ENCODE results near the gene ANKRD30B. TPM values are rescaled to one million over a fixed set of nuclear protein-coding genes. Genes with fewer than 3 reads are reported as not detected.
"Not testable (repeated sequence)": the region's sequence is repeated elsewhere in the genome, so short reads cannot be mapped to it uniquely, and the experiment has no call there.

ANKRD30B gene
- total and polyA plus RNA-seq, 2 of the 8 experiments (the other 6 are each of a cell fraction or from before 2014, with no cell fraction given), result not detected

GRCh38 chr18:14721569-14721968 is 26.4 kb upstream of the ANKRD30B start:
- H2AK5ac ChIP-seq (ENCODE audit: low read depth, low read length); H2BK5ac ChIP-seq (ENCODE audit: low read depth, low read length); H2BK20ac ChIP-seq (ENCODE audit: low read length); H4K5ac ChIP-seq (ENCODE audit: insufficient read length, low read depth, low read length); H3K79me1 ChIP-seq (ENCODE audit: low read depth, low read length); DNase-seq (ENCODE audit: low read depth in 1 of 2, low spot score in 2 of 2); H3K23me2 ChIP-seq (ENCODE audit: low read depth, low read length); H3K9me3 ChIP-seq (ENCODE audit: insufficient read depth in 2 of 2, low read depth in 1 of 2, low read length in 1 of 2); H2AFZ ChIP-seq (ENCODE audit: low read length); H3K4me1 ChIP-seq (replicated peaks in 1 of 4; ENCODE audit: control insufficient read depth in 3 of 4, insufficient read depth in 4 of 4, low read length in 3 of 4); H3K23ac ChIP-seq (ENCODE audit: insufficient read length); H3K36me3 ChIP-seq (ENCODE audit: control insufficient read depth in 2 of 4, insufficient read depth in 4 of 4, low read length in 3 of 4); H4K91ac ChIP-seq (replicated peaks; ENCODE audit: insufficient read length, low read length); FAIRE-seq; H2BK12ac ChIP-seq (ENCODE audit: low read depth, low read length); H4K8ac ChIP-seq (ENCODE audit: extremely low read depth, insufficient read depth, low read length); H3K14ac ChIP-seq (ENCODE audit: insufficient read length); H3K27me3 ChIP-seq (replicated peaks in 1 of 4; ENCODE audit: control insufficient read depth in 3 of 4, extremely low read depth in 1 of 4, insufficient read depth in 3 of 4, low read length in 3 of 4); H3K4me3 ChIP-seq (ENCODE audit: extremely low read depth in 1 of 4, insufficient read depth in 2 of 4, low read depth in 3 of 4, low read length in 4 of 4); H3K4me2 ChIP-seq (ENCODE audit: insufficient read depth in 1 of 2, low read depth in 2 of 2, low read length in 2 of 2); CTCF ChIA-PET (ENCODE audit: partially characterized antibody); H3K18ac ChIP-seq (ENCODE audit: extremely low read depth, low read length); H3K56ac ChIP-seq (replicated peaks; ENCODE audit: insufficient read length, low read depth, low read length); POLR2A ChIA-PET (ENCODE audit: partially characterized antibody); H3K4ac ChIP-seq (replicated peaks; ENCODE audit: insufficient read length, low read depth, low read length); H2BK15ac ChIP-seq (ENCODE audit: low read length); H3K27ac ChIP-seq (ENCODE audit: low read depth, low read length); H3K9ac ChIP-seq (replicated peaks in 1 of 4; ENCODE audit: extremely low read depth in 1 of 4, low read depth in 3 of 4, low read length in 3 of 4); H4K20me1 ChIP-seq (replicated peaks in 1 of 2; ENCODE audit: control insufficient read depth in 1 of 2, insufficient read depth in 2 of 2, low read length in 2 of 2); H2BK120ac ChIP-seq (replicated peaks; ENCODE audit: low read depth, low read length); H3K79me2 ChIP-seq (ENCODE audit: control insufficient read depth in 1 of 2, insufficient read depth in 2 of 2, low read length in 2 of 2): not testable (repeated sequence)

GRCh38 chr18:14739056-14739455 is 8.9 kb upstream of the ANKRD30B start:
- H2BK12ac ChIP-seq (ENCODE audit: low read depth, low read length); H3K4ac ChIP-seq (replicated peaks; ENCODE audit: insufficient read length, low read depth, low read length); H4K5ac ChIP-seq (ENCODE audit: insufficient read length, low read depth, low read length); H3K23ac ChIP-seq (ENCODE audit: insufficient read length); H2BK15ac ChIP-seq (ENCODE audit: low read length); H4K8ac ChIP-seq (ENCODE audit: extremely low read depth, insufficient read depth, low read length); H4K91ac ChIP-seq (replicated peaks; ENCODE audit: insufficient read length, low read length); FAIRE-seq; H3K79me2 ChIP-seq (ENCODE audit: control insufficient read depth in 1 of 2, insufficient read depth in 2 of 2, low read length in 2 of 2); H3K4me3 ChIP-seq (ENCODE audit: extremely low read depth in 1 of 4, insufficient read depth in 2 of 4, low read depth in 3 of 4, low read length in 4 of 4); H2AFZ ChIP-seq (ENCODE audit: low read length); H3K4me1 ChIP-seq (replicated peaks in 1 of 4; ENCODE audit: control insufficient read depth in 3 of 4, insufficient read depth in 4 of 4, low read length in 3 of 4); H3K14ac ChIP-seq (ENCODE audit: insufficient read length); H2BK5ac ChIP-seq (ENCODE audit: low read depth, low read length); H3K23me2 ChIP-seq (ENCODE audit: low read depth, low read length); H3K4me2 ChIP-seq (ENCODE audit: insufficient read depth in 1 of 2, low read depth in 2 of 2, low read length in 2 of 2); H3K27ac ChIP-seq (ENCODE audit: low read depth, low read length); H3K56ac ChIP-seq (replicated peaks; ENCODE audit: insufficient read length, low read depth, low read length); H3K18ac ChIP-seq (ENCODE audit: extremely low read depth, low read length); POLR2A ChIA-PET (ENCODE audit: partially characterized antibody); CTCF ChIA-PET (ENCODE audit: partially characterized antibody); DNase-seq (ENCODE audit: low read depth in 1 of 2, low spot score in 2 of 2); H2BK120ac ChIP-seq (replicated peaks; ENCODE audit: low read depth, low read length); H2AK5ac ChIP-seq (ENCODE audit: low read depth, low read length); H4K20me1 ChIP-seq (replicated peaks in 1 of 2; ENCODE audit: control insufficient read depth in 1 of 2, insufficient read depth in 2 of 2, low read length in 2 of 2); H3K27me3 ChIP-seq (replicated peaks in 1 of 4; ENCODE audit: control insufficient read depth in 3 of 4, extremely low read depth in 1 of 4, insufficient read depth in 3 of 4, low read length in 3 of 4); H3K36me3 ChIP-seq (ENCODE audit: control insufficient read depth in 2 of 4, insufficient read depth in 4 of 4, low read length in 3 of 4); H3K9ac ChIP-seq (replicated peaks in 1 of 4; ENCODE audit: extremely low read depth in 1 of 4, low read depth in 3 of 4, low read length in 3 of 4); H3K79me1 ChIP-seq (ENCODE audit: low read depth, low read length); H2BK20ac ChIP-seq (ENCODE audit: low read length): not testable (repeated sequence)
- WGBS, 2 experiments (ENCODE audit: extremely low coverage in 1 of 2, insufficient coverage in 1 of 2, insufficient read length in 1 of 2, insufficient replicate concordance in 2 of 2, low coverage in 1 of 2, low lambda C conversion rate in 2 of 2, missing lambda C conversion rate in 1 of 2), result 71% methylated on average over 1 of the region's 1 CpG; no CpG with 5 or more reads in 1 of the 2 experiments
- H3K9me3 ChIP-seq (ENCODE audit: insufficient read depth in 2 of 2, low read depth in 1 of 2, low read length in 1 of 2), result peaks cover 6 to 31% of the 10 kb centered on the region in 2 experiments
